ENCODE results near the gene STARD7. TPM values are rescaled to one million over a fixed set of nuclear protein-coding genes. Genes with fewer than 3 reads are reported as not detected.
A peak's percentile ranks its signal among the peaks of the same experiment; 100 is the strongest.

The STARD7 gene
- total and polyA plus RNA-seq, 2 of the 13 experiments (the other 11 are each of a cell fraction or from before 2014, with no cell fraction given), result 88.2 to 300 TPM

DNA sequence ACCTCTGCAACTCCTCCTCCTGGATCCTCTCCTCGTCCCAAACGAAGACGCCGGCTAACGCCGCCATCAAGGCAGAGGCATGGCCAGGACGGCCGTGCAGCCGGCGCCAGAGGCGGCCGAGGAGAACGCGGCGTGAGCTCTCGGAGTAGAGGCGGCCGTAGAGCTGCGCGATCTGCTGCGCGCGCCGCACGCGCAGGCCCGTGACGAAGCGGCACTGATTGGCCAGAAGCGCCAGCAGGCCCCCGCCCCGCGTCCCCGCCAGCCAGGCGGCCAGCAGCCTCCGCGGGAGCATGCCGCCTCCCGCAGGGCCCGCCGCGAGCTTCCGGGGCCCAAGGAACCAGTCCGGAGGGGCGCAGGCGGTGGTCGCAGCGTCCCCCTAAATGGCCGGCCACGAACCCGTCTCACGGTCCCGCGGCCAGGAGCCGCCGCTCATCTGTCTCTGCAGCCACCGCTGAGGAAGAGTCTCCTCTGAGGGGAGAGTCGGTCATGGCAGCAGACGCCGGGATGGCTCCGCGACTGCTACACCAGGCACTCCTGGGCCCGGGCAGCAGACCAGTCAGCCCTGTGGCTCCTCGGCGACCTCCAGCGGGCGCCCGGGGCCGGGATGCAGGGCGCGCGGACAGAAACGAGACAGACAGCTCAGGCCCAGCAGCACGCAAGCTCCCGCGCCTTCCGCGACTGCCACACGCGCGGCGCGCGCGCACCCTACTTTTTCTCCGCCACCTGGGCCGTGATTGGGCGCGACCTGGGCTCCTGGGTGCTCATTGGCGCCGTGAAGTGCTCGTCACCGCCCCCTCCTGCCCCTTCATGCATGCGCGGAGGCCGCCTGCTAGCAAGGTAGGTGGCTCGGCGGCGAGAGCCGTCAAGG lies at the start of gene STARD7 (continued):
- TF ChIP-seq, protein P1, sequence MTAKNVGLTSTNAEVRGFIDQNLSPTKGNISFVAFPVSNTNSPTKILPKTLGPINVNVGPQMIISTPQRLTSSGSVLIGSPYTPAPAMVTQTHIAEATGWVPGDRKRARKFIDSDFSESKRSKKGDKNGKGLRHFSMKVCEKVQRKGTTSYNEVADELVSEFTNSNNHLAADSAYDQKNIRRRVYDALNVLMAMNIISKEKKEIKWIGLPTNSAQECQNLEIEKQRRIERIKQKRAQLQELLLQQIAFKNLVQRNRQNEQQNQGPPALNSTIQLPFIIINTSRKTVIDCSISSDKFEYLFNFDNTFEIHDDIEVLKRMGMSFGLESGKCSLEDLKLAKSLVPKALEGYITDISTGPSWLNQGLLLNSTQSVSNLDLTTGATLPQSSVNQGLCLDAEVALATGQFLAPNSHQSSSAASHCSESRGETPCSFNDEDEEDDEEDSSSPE (CRISPR knock-in tag; IDR thresholded peaks at IDR 0.05), result peak; percentile 92
- TF ChIP-seq ZBTB20 (CRISPR knock-in tag; IDR thresholded peaks at IDR 0.05; ENCODE audit: borderline replicate concordance, low read depth), result no peak; the same call in 1 of the 2 replicates
- TF ChIP-seq JUND (CRISPR knock-in tag; IDR thresholded peaks at IDR 0.05), result peak; percentile 43
- TF ChIP-seq HNRNPH1 (optimal IDR thresholded peaks at IDR 0.05; ENCODE audit: low read depth, low read length), result no peak
- TF ChIP-seq ATM (IDR thresholded peaks at IDR 0.05; ENCODE audit: borderline replicate concordance), result no peak
- peak; percentile 56; the same call in 1 of the 2 replicates for TF ChIP-seq CBX5 (CRISPR knock-in tag; IDR thresholded peaks at IDR 0.05; ENCODE audit: borderline replicate concordance)
- TF ChIP-seq NONO (IDR thresholded peaks at IDR 0.05), result no peak
- TF ChIP-seq NONO (CRISPR knock-in tag; conservative IDR thresholded peaks at IDR 0.05), result peak; percentile 95
- no peak for TF ChIP-seq ZNF282 (IDR thresholded peaks at IDR 0.05; ENCODE audit: partially characterized antibody)
- TF ChIP-seq ZNF343 (CRISPR knock-in tag; IDR thresholded peaks at IDR 0.05), result peak; percentile 97
- TF ChIP-seq EED (CRISPR knock-in tag; IDR thresholded peaks at IDR 0.05), result peak; percentile 96; the same call in 1 of the 2 replicates
- TF ChIP-seq, protein P2, sequence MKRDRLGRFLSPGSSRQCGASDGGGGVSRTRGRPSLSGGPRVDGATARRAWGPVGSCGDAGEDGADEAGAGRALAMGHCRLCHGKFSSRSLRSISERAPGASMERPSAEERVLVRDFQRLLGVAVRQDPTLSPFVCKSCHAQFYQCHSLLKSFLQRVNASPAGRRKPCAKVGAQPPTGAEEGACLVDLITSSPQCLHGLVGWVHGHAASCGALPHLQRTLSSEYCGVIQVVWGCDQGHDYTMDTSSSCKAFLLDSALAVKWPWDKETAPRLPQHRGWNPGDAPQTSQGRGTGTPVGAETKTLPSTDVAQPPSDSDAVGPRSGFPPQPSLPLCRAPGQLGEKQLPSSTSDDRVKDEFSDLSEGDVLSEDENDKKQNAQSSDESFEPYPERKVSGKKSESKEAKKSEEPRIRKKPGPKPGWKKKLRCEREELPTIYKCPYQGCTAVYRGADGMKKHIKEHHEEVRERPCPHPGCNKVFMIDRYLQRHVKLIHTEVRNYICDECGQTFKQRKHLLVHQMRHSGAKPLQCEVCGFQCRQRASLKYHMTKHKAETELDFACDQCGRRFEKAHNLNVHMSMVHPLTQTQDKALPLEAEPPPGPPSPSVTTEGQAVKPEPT (CRISPR knock-in tag; IDR thresholded peaks at IDR 0.05; ENCODE audit: low read depth), result peak; percentile 95; the same call in 1 of the 2 replicates
- peak; percentile 98 for TF ChIP-seq NFYC (CRISPR knock-in tag; IDR thresholded peaks at IDR 0.05)
- peak; percentile 99 for TF ChIP-seq NFYB (CRISPR knock-in tag; IDR thresholded peaks at IDR 0.05)
- no peak for TF ChIP-seq HHEX (CRISPR knock-in tag; IDR thresholded peaks at IDR 0.05)
- no peak for TF ChIP-seq KLF9 (CRISPR knock-in tag; IDR thresholded peaks at IDR 0.05; ENCODE audit: low read depth)
- TF ChIP-seq, protein P3, sequence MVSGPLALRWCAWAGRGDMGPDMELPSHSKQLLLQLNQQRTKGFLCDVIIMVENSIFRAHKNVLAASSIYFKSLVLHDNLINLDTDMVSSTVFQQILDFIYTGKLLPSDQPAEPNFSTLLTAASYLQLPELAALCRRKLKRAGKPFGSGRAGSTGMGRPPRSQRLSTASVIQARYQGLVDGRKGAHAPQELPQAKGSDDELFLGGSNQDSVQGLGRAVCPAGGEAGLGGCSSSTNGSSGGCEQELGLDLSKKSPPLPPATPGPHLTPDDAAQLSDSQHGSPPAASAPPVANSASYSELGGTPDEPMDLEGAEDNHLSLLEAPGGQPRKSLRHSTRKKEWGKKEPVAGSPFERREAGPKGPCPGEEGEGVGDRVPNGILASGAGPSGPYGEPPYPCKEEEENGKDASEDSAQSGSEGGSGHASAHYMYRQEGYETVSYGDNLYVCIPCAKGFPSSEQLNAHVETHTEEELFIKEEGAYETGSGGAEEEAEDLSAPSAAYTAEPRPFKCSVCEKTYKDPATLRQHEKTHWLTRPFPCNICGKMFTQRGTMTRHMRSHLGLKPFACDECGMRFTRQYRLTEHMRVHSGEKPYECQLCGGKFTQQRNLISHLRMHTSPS (CRISPR knock-in tag; IDR thresholded peaks at IDR 0.05; ENCODE audit: low read depth), result no peak
- 0 out of 2 replicates have a peak, but pooled peaks have one; percentile 47 for TF ChIP-seq RORA (CRISPR knock-in tag; IDR thresholded peaks at IDR 0.05)
- TF ChIP-seq, protein P4, sequence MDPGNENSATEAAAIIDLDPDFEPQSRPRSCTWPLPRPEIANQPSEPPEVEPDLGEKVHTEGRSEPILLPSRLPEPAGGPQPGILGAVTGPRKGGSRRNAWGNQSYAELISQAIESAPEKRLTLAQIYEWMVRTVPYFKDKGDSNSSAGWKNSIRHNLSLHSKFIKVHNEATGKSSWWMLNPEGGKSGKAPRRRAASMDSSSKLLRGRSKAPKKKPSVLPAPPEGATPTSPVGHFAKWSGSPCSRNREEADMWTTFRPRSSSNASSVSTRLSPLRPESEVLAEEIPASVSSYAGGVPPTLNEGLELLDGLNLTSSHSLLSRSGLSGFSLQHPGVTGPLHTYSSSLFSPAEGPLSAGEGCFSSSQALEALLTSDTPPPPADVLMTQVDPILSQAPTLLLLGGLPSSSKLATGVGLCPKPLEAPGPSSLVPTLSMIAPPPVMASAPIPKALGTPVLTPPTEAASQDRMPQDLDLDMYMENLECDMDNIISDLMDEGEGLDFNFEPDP (CRISPR knock-in tag; conservative IDR thresholded peaks at IDR 0.05), result no peak
- no peak for TF ChIP-seq ZFP62 (CRISPR knock-in tag; IDR thresholded peaks at IDR 0.05)
- TF ChIP-seq, protein P5, sequence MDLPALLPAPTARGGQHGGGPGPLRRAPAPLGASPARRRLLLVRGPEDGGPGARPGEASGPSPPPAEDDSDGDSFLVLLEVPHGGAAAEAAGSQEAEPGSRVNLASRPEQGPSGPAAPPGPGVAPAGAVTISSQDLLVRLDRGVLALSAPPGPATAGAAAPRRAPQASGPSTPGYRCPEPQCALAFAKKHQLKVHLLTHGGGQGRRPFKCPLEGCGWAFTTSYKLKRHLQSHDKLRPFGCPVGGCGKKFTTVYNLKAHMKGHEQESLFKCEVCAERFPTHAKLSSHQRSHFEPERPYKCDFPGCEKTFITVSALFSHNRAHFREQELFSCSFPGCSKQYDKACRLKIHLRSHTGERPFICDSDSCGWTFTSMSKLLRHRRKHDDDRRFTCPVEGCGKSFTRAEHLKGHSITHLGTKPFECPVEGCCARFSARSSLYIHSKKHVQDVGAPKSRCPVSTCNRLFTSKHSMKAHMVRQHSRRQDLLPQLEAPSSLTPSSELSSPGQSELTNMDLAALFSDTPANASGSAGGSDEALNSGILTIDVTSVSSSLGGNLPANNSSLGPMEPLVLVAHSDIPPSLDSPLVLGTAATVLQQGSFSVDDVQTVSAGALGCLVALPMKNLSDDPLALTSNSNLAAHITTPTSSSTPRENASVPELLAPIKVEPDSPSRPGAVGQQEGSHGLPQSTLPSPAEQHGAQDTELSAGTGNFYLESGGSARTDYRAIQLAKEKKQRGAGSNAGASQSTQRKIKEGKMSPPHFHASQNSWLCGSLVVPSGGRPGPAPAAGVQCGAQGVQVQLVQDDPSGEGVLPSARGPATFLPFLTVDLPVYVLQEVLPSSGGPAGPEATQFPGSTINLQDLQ (CRISPR knock-in tag; IDR thresholded peaks at IDR 0.05), result peak; percentile 94
